DND-41 (cell line): ENCODE data around the gene CACNA2D3.

ENCODE experiments used
- ATAC-seq: fragments of 200-7000 bp; cut with Tn5 transposase; 3 replicates; pipeline ENCODE4 v1.9.1; 2021; ENCODE audit warnings: low read depth; ENCODE audit not compliant: insufficient read depth
- DNase-seq: peaks from one replicate; pipeline ENCODE4 v3.0.0-alpha.2; 2020
- H2AFZ ChIP-seq: 2 replicates; pipeline ENCODE4 v1.6.0; 2012; ENCODE audit warnings: low read depth, low read length
- H3K27ac ChIP-seq: 2 replicates; pipeline ENCODE4 v1.5.1; 2012; ENCODE audit warnings: low read length, inconsistent platforms
- H3K27me3 ChIP-seq: fragments of 200-600 bp; sonication (generic); 2 replicates; pipeline ENCODE4 v1.6.0; 2012; ENCODE audit warnings: low read length, mild to moderate bottlenecking, inconsistent platforms; ENCODE audit not compliant: insufficient read depth, poor library complexity
- H3K36me3 ChIP-seq: 2 replicates; pipeline ENCODE4 v1.5.1; 2012; ENCODE audit warnings: low read length, inconsistent platforms; ENCODE audit not compliant: insufficient read depth
- H3K4me1 ChIP-seq: 2 replicates; pipeline ENCODE4 v1.5.1; 2012; ENCODE audit warnings: mild to moderate bottlenecking, low read length; ENCODE audit not compliant: insufficient read depth
- H3K4me2 ChIP-seq: 2 replicates; pipeline ENCODE4 v1.6.0; 2012; ENCODE audit warnings: mild to moderate bottlenecking, moderate library complexity, low read length, inconsistent platforms; ENCODE audit not compliant: insufficient read depth
- H3K4me3 ChIP-seq, 2 experiments: fragments of 200-600 bp in 1 of 2; shearing (Covaris generic) in 1 of 2; 2 replicates each; pipeline ENCODE4 v1.5.1; 2012 to 2016; ENCODE audit warnings: inconsistent platforms in 2 of 2, low read length in 2 of 2, mild to moderate bottlenecking in 2 of 2, low read depth in 1 of 2, moderate library complexity in 1 of 2
- H3K79me2 ChIP-seq: 2 replicates; pipeline ENCODE4 v1.6.0; 2012; ENCODE audit warnings: low read length, inconsistent platforms; ENCODE audit not compliant: insufficient read depth
- H3K9ac ChIP-seq: 2 replicates; pipeline ENCODE4 v1.6.0; 2012; ENCODE audit warnings: low read depth, mild to moderate bottlenecking, inconsistent platforms, low read length, moderate library complexity
- H3K9me3 ChIP-seq: 2 replicates; pipeline ENCODE4 v1.5.1; 2012; ENCODE audit warnings: low read length, moderate library complexity, mild to moderate bottlenecking, inconsistent platforms; ENCODE audit not compliant: insufficient read depth, severe bottlenecking
- H4K20me1 ChIP-seq: 2 replicates; pipeline ENCODE4 v1.6.0; 2012; ENCODE audit warnings: low read length; ENCODE audit not compliant: insufficient read depth
- EZH2 ChIP-seq: IDR thresholded peaks from 3 replicates; pipeline ENCODE4 v1.6.1; 2012; ENCODE audit warnings: borderline replicate concordance, low read depth, mild to moderate bottlenecking, moderate library complexity, low read length, inconsistent platforms; ENCODE audit not compliant: severe bottlenecking
- TF ChIP-seq, protein P1 (sequence below): IDR thresholded peaks from 2 replicates; pipeline ENCODE4 v1.5.1; 2012; ENCODE audit warnings: borderline replicate concordance, low read length, moderate library complexity, mild to moderate bottlenecking; ENCODE audit not compliant: poor library complexity, severe bottlenecking; ENCODE audit errors: extremely low read depth

CACNA2D3 gene

DNA sequence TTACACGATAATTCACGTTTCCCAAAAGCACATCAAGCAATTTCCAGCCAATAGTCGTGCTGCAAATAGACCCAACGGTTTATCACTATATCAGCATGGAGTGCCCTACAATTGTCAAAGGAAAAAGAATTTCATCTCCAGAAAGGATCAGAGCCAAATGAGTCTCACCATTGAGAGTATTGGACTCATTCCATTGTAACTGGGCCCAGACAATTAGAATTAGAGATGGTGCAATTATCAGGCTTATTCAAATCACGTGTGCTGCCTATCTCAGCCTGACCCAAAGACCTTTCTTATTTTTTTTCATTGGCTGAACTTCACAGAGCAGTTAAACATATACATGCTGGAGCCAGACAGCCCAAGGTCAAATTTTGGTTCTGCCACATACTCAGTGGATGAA lies 892.6 kb downstream of the CACNA2D3 start:
- no peak for TF ChIP-seq EZH2
- TF ChIP-seq, protein P1, sequence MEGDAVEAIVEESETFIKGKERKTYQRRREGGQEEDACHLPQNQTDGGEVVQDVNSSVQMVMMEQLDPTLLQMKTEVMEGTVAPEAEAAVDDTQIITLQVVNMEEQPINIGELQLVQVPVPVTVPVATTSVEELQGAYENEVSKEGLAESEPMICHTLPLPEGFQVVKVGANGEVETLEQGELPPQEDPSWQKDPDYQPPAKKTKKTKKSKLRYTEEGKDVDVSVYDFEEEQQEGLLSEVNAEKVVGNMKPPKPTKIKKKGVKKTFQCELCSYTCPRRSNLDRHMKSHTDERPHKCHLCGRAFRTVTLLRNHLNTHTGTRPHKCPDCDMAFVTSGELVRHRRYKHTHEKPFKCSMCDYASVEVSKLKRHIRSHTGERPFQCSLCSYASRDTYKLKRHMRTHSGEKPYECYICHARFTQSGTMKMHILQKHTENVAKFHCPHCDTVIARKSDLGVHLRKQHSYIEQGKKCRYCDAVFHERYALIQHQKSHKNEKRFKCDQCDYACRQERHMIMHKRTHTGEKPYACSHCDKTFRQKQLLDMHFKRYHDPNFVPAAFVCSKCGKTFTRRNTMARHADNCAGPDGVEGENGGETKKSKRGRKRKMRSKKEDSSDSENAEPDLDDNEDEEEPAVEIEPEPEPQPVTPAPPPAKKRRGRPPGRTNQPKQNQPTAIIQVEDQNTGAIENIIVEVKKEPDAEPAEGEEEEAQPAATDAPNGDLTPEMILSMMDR, result no peak
- H3K4me3 ChIP-seq, result no peak overlapping the region
- no peaks in the 10 kb centered on the region for H3K27me3 ChIP-seq
- H3K27ac ChIP-seq, result no peak overlapping the region
- no peak for DNase-seq
- H4K20me1 ChIP-seq, result no peaks in the 10 kb centered on the region
- no peaks in the 10 kb centered on the region for H3K4me1 ChIP-seq
- H3K9ac ChIP-seq, result no peak overlapping the region
- no peak for ATAC-seq
- no peaks in the 10 kb centered on the region for H3K79me2 ChIP-seq
- H3K9me3 ChIP-seq, result no peaks in the 10 kb centered on the region
- H3K4me2 ChIP-seq, result no peak overlapping the region
- no peaks in the 10 kb centered on the region for H3K36me3 ChIP-seq
- no peak overlapping the region for H2AFZ ChIP-seq

DNA sequence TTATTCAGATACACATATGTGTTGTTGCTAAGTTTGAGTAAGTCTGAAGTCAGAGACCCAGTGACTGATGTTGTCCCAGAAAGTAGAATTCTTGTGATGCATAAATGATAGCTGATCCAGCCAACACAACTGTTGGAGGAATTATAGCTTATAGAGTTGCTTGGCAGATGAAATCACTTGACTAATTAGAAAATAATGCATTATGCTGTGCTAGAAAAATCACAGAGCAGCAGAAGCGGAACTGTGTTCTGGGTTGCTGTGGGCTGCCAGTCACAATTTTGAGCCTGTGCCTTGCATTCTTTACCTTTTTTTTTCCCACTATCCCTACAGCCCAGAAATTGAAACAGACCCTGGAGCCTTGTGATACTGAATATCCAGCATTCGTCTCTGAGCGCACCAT lies 895.5 kb downstream of the CACNA2D3 start:
- Histone ChIP-seq H4K20me1 (no peaks in the 10 kb centered on the region), H3K4me3 (no peak overlapping the region), H3K4me2 (no peak overlapping the region), H3K27me3 (no peaks in the 10 kb centered on the region), H3K4me1 (no peaks in the 10 kb centered on the region), H3K9ac (no peak overlapping the region), H3K27ac (no peak overlapping the region), H3K79me2 (no peaks in the 10 kb centered on the region), H3K9me3 (no peaks in the 10 kb centered on the region), H3K36me3 (no peaks in the 10 kb centered on the region), H2AFZ (no peak overlapping the region)
- TF ChIP-seq EZH2, result no peak
- TF ChIP-seq, protein P1, result no peak
- ATAC-seq (no peak), DNase-seq (no peak)

DNA sequence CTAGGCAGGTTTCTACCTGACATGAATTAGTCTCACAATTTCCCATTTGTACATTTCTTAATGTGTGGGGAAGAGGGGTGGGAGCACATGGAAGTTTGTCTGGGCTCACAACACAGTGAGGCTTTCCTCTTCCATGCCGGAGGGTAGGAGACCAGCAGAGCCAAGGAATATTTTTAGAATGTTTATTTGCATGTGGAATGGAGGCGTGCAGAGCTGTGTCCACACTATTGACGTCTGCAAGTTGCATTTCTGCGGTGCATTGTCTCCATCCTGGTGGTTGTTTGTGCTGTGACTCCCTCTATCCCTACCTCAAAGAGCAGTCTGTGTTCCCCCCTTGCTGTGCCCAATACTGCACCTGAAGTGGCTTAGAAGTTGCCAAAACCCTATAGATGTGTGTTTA lies 908.6 kb downstream of the CACNA2D3 start:
- Histone ChIP-seq H3K4me3 (no peak overlapping the region), H3K27me3 (no peaks in the 10 kb centered on the region), H3K27ac (no peak overlapping the region), H3K4me2 (no peak overlapping the region), H3K79me2 (no peaks in the 10 kb centered on the region), H3K36me3 (no peaks in the 10 kb centered on the region), H2AFZ (no peak overlapping the region), H3K9ac (no peak overlapping the region), H3K9me3 (no peaks in the 10 kb centered on the region), H4K20me1 (no peaks in the 10 kb centered on the region), H3K4me1 (peaks cover 14% of the 10 kb centered on the region; the same call in 1 of the 2 replicates)
- DNase-seq (no peak), ATAC-seq (no peak)
- TF ChIP-seq, protein P1, result no peak
- no peak for TF ChIP-seq EZH2

DNA sequence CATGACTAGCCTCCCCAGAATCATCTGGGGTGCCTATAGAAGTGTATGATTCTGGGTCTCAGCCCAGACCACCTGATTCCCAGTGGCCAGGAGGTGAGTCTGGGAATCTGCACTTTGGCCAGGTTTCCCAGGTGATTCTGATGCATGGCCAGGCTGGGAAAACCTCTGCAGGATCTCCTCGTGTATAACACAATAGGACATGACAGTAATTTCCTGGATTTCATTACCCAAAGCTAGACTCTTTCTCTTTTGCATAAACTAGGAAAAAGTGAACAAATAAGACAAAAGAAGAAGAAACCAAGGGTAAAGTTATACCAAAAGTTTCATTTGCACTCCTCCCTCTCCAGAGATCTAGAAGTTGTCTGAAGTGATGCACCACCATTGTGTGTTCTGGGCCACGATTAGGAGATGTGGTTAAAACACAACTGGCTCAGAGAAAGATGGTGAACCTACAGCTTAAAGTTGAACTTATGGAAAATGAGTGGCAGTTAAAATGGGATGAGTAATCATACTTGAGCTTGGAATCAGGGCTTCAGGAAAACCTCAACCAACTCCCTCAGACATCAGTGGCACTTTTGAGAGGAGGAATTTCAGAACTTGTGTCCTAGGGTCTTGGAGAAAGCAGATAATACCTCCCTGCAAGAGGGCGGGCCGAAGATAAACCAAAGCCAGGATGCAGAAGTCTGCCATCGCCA lies 914.7 kb downstream of the CACNA2D3 start:
- ATAC-seq (no peak), DNase-seq (no peak)
- Histone ChIP-seq H3K27me3 (no peaks in the 10 kb centered on the region), H3K36me3 (no peaks in the 10 kb centered on the region), H3K79me2 (no peaks in the 10 kb centered on the region), H3K4me2 (no peak overlapping the region), H3K4me3 (no peak overlapping the region), H2AFZ (no peak overlapping the region), H3K9me3 (no peaks in the 10 kb centered on the region), H4K20me1 (no peaks in the 10 kb centered on the region), H3K4me1 (no peaks in the 10 kb centered on the region), H3K27ac (no peak overlapping the region), H3K9ac (no peak overlapping the region)
- TF ChIP-seq EZH2, result no peak
- TF ChIP-seq, protein P1, result no peak
